ENCODE measurements around the gene ZNF195. TPM values are rescaled to one million over a fixed set of nuclear protein-coding genes. Genes with fewer than 3 reads are reported as not detected.

Gene ZNF195
- total and polyA plus RNA-seq, 9 donors = 8.3 to 26.0 (median 15.6) TPM

- H3K4me3 ChIP-seq = no peak overlapping the region
- WGBS, 3 donors = 95 to 99% (median 98%) methylated on average over 5 of the region's 5 CpGs
- TF ChIP-seq EP300 (IDR thresholded peaks at IDR 0.05) = no peak
- TF ChIP-seq POLR2A (IDR thresholded peaks at IDR 0.05) = no peak
- no peak for TF ChIP-seq CTCF (IDR thresholded peaks at IDR 0.05)
- peaks cover 0 to 27% of the 10 kb centered on the region in 2 donors for H3K9me3 ChIP-seq
- DNase-seq = no peak
- no peaks in the 10 kb centered on the region for H3K36me3 ChIP-seq
- no peak overlapping the region for H3K27ac ChIP-seq
- H3K4me1 ChIP-seq (ENCODE audit: insufficient read depth) = no peaks in the 10 kb centered on the region
- intact Hi-C loops (cut with DNase I) = no loop called here
- H3K27me3 ChIP-seq = no peaks in the 10 kb centered on the region
These were observed 19.7 kb downstream of the ZNF195 start for GRCh38 chr11:3359092-3359824.

GRCh38 chr11:3357994-3358676, 20.8 kb downstream of the ZNF195 start:
- Histone ChIP-seq H3K4me3 (no peak overlapping the region), H3K27ac (no peak overlapping the region), H3K9me3 (peaks cover 0 to 27% of the 10 kb centered on the region in 2 donors), H3K36me3 (no peaks in the 10 kb centered on the region), H3K4me1 (ENCODE audit: insufficient read depth) (no peaks in the 10 kb centered on the region), H3K27me3 (no peaks in the 10 kb centered on the region)
- 88 to 94% (median 89%) methylated on average over 11 of the region's 11 CpGs for WGBS, 3 donors
- no peak for DNase-seq
- TF ChIP-seq POLR2A (IDR thresholded peaks at IDR 0.05) = no peak
- intact Hi-C loops (cut with DNase I) = no loop called here

- no peak overlapping the region for H3K4me3 ChIP-seq
- TF ChIP-seq CTCF (IDR thresholded peaks at IDR 0.05) (no peak), EP300 (IDR thresholded peaks at IDR 0.05) (no peak), POLR2A (IDR thresholded peaks at IDR 0.05) (no peak)
- intact Hi-C loops (cut with DNase I) = no loop called here
- H3K27ac ChIP-seq = no peak overlapping the region
- peaks cover 0 to 27% of the 10 kb centered on the region in 2 donors for H3K9me3 ChIP-seq
- H3K27me3 ChIP-seq = no peaks in the 10 kb centered on the region
- DNase-seq = no peak
- H3K4me1 ChIP-seq (ENCODE audit: insufficient read depth) = no peaks in the 10 kb centered on the region
- 92 to 95% (median 93%) methylated on average over 11 of the region's 11 CpGs for WGBS, 3 donors
- H3K36me3 ChIP-seq = no peaks in the 10 kb centered on the region
These were observed 21.6 kb downstream of the ZNF195 start for GRCh38 chr11:3357302-3357701.

GRCh38 chr11:3356858-3357257, 22.1 kb downstream of the ZNF195 start:
- H3K27me3 ChIP-seq = no peaks in the 10 kb centered on the region
- no peak overlapping the region for H3K27ac ChIP-seq
- TF ChIP-seq POLR2A (IDR thresholded peaks at IDR 0.05) (no peak), EP300 (IDR thresholded peaks at IDR 0.05) (no peak), CTCF (IDR thresholded peaks at IDR 0.05) (no peak)
- no peaks in the 10 kb centered on the region for H3K4me1 ChIP-seq (ENCODE audit: insufficient read depth)
- 96 to 97% (median 97%) methylated on average over 10 of the region's 10 CpGs for WGBS, 3 donors
- no peaks in the 10 kb centered on the region for H3K36me3 ChIP-seq
- no peak for DNase-seq
- peaks cover 0 to 26% of the 10 kb centered on the region in 2 donors for H3K9me3 ChIP-seq
- no peak overlapping the region for H3K4me3 ChIP-seq
- intact Hi-C loops (cut with DNase I) = no loop called here

- DNase-seq = no peak
- TF ChIP-seq CTCF (IDR thresholded peaks at IDR 0.05) (no peak), POLR2A (IDR thresholded peaks at IDR 0.05) (no peak), EP300 (IDR thresholded peaks at IDR 0.05) (no peak)
- Histone ChIP-seq H3K4me3 (no peak overlapping the region), H3K27ac (no peak overlapping the region), H3K4me1 (ENCODE audit: insufficient read depth) (no peaks in the 10 kb centered on the region), H3K27me3 (no peaks in the 10 kb centered on the region), H3K9me3 (peaks cover 0 to 3% of the 10 kb centered on the region in 2 donors), H3K36me3 (no peaks in the 10 kb centered on the region)
- 90% methylated on average over 5 of the region's 5 CpGs for WGBS, 3 donors
- intact Hi-C loops (cut with DNase I) = no loop called here
These were observed 25.9 kb downstream of the ZNF195 start for GRCh38 chr11:3353066-3353465.
